ENCODE data around the gene HSPB2. TPM values are rescaled to one million over a fixed set of nuclear protein-coding genes. Genes with fewer than 3 reads are reported as not detected.

Gene HSPB2
- total and polyA plus RNA-seq, 2 donors (not counting 1 experiment from before 2014, with no cell fraction given): 2.5 to 2.8 TPM

Other genes starting within 250 kb of the HSPB2 start
- gene PPP2R1B, start 146.3 kb upstream of the HSPB2 start, total RNA-seq: 20.8 and 43.1 TPM in 2 replicates
- 35.8 and 40.3 TPM in 2 replicates for gene PPP2R1B, start 146.3 kb upstream of the HSPB2 start, polyA plus RNA-seq
- 26.5 and 30.9 TPM in 2 replicates for gene ALG9, start 41.2 kb upstream of the HSPB2 start, total RNA-seq
- gene ALG9, start 41.2 kb upstream of the HSPB2 start, polyA plus RNA-seq: 33.4 and 43.8 TPM in 2 replicates
- 1.8 and 2.6 TPM in 2 replicates for gene FDXACB1, start 33.6 kb upstream of the HSPB2 start, total RNA-seq
- 1.7 and 3.4 TPM in 2 replicates for gene FDXACB1, start 33.6 kb upstream of the HSPB2 start, polyA plus RNA-seq
- 16.9 and 19.3 TPM in 2 replicates for gene CFAP68, start 33.2 kb upstream of the HSPB2 start, total RNA-seq
- gene CFAP68, start 33.2 kb upstream of the HSPB2 start, polyA plus RNA-seq: 21.1 and 23.0 TPM in 2 replicates
- 28.5 and 51.2 TPM in 2 replicates for gene CRYAB, start 964 bp upstream of the HSPB2 start, total RNA-seq
- 30.0 and 48.1 TPM in 2 replicates for gene CRYAB, start 964 bp upstream of the HSPB2 start, polyA plus RNA-seq
- 0.51 and 0.99 TPM in 2 replicates for gene C11orf52, start 6.2 kb downstream of the HSPB2 start, total RNA-seq
- gene C11orf52, start 6.2 kb downstream of the HSPB2 start, polyA plus RNA-seq: 0.32 and 1.3 TPM in 2 replicates
- 18.2 and 19.8 TPM in 2 replicates for gene DIXDC1, start 24.6 kb downstream of the HSPB2 start, total RNA-seq
- gene DIXDC1, start 24.6 kb downstream of the HSPB2 start, polyA plus RNA-seq: 8.4 and 14.3 TPM in 2 replicates
- 26.2 and 33.9 TPM in 2 replicates for gene DLAT, start 112.7 kb downstream of the HSPB2 start, total RNA-seq
- gene DLAT, start 112.7 kb downstream of the HSPB2 start, polyA plus RNA-seq: 37.8 and 48.8 TPM in 2 replicates
- 1.5 TPM in 2 replicates for gene PIH1D2, start 161.3 kb downstream of the HSPB2 start, total RNA-seq
- gene PIH1D2, start 161.3 kb downstream of the HSPB2 start, polyA plus RNA-seq: 1.7 and 1.9 TPM in 2 replicates
- gene NKAPD1, start 161.6 kb downstream of the HSPB2 start, total RNA-seq: 25.8 and 26.2 TPM in 2 replicates
- gene NKAPD1, start 161.6 kb downstream of the HSPB2 start, polyA plus RNA-seq: 24.1 and 27.5 TPM in 2 replicates
- 46.7 and 55.3 TPM in 2 replicates for gene TIMM8B, start 174.0 kb downstream of the HSPB2 start, total RNA-seq
- 61.7 and 75.3 TPM in 2 replicates for gene TIMM8B, start 174.0 kb downstream of the HSPB2 start, polyA plus RNA-seq
- 186 and 203 TPM in 2 replicates for gene SDHD, start 174.1 kb downstream of the HSPB2 start, total RNA-seq
- 148 and 176 TPM in 2 replicates for gene SDHD, start 174.1 kb downstream of the HSPB2 start, polyA plus RNA-seq

Measured in fibroblast of lung (primary cell).